Measurements from ENCODE around the gene STOX2. TPM values are rescaled to one million over a fixed set of nuclear protein-coding genes. Genes with fewer than 3 reads are reported as not detected.

STOX2 gene
- total RNA-seq, 1 donor from 2014 or later, result 11.6 TPM

- Mint-ChIP-seq H3K9me3 (peaks cover 5% of the 10 kb centered on the region), H3K4me3 (peak overlapping the region; percentile 92), H3K27ac (peak overlapping the region; percentile 10), H3K27me3 (ENCODE audit: insufficient read depth, low read depth) (peaks cover 9% of the 10 kb centered on the region), H3K36me3 (peaks cover 22% of the 10 kb centered on the region), H3K4me1 (peaks cover 10% of the 10 kb centered on the region)
- peaks cover 15% of the 10 kb centered on the region for H4K20me1 ChIP-seq (ENCODE audit: low read depth)
- TF ChIP-seq, protein P1, sequence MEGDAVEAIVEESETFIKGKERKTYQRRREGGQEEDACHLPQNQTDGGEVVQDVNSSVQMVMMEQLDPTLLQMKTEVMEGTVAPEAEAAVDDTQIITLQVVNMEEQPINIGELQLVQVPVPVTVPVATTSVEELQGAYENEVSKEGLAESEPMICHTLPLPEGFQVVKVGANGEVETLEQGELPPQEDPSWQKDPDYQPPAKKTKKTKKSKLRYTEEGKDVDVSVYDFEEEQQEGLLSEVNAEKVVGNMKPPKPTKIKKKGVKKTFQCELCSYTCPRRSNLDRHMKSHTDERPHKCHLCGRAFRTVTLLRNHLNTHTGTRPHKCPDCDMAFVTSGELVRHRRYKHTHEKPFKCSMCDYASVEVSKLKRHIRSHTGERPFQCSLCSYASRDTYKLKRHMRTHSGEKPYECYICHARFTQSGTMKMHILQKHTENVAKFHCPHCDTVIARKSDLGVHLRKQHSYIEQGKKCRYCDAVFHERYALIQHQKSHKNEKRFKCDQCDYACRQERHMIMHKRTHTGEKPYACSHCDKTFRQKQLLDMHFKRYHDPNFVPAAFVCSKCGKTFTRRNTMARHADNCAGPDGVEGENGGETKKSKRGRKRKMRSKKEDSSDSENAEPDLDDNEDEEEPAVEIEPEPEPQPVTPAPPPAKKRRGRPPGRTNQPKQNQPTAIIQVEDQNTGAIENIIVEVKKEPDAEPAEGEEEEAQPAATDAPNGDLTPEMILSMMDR (IDR thresholded peaks at IDR 0.05), result no peak
- no peak for TF ChIP-seq EZH2phosphoT487 (IDR thresholded peaks at IDR 0.05)
- no peak overlapping the region for H3K9ac ChIP-seq
- H3K9me3 ChIP-seq (ENCODE audit: low read depth), result no peaks in the 10 kb centered on the region
- peaks cover 32% of the 10 kb centered on the region for H3F3A ChIP-seq (ENCODE audit: low read depth)
- no peak for DNase-seq (ENCODE audit: low spot score)
- H3K36me3 ChIP-seq, result no peaks in the 10 kb centered on the region
- H3K79me2 ChIP-seq (ENCODE audit: low read depth), result peaks cover 74% of the 10 kb centered on the region
- H3K27ac ChIP-seq, result no peak overlapping the region
- H2AFZ ChIP-seq (replicated peaks), result no peak overlapping the region
- H3K4me3 ChIP-seq, result no peak overlapping the region
- H3K4me2 ChIP-seq, result peak overlapping the region; percentile 85
- peaks cover 44% of the 10 kb centered on the region for H3K27me3 ChIP-seq
- peaks cover 20% of the 10 kb centered on the region for H3K4me1 ChIP-seq
Observed at GRCh38 chr4:183909187-183909586, 4.1 kb downstream of the STOX2 start.

DNA sequence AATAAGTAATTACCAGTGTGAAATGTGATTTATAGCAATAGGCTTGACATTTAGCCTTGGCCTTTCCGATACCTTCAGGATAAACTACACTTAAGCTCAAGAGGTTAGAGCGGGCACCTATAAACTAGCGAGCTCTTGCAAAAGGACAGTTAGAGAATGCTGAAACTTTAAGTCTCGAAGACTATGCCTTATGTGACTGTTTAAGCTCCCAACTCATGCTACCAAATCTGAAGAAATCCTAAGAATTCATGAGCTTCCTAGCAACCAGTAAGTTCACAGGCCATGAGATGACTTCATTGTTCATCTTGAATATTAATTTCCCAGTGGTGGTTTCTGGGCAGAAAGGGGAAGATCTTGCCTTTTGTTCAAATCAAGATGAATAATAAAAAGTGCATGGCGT lies 4.7 kb downstream of the STOX2 start:
- Histone ChIP-seq H3K9ac (no peak overlapping the region), H3F3A (ENCODE audit: low read depth) (peaks cover 26% of the 10 kb centered on the region), H3K27ac (no peak overlapping the region), H3K36me3 (no peaks in the 10 kb centered on the region), H3K9me3 (ENCODE audit: low read depth) (no peaks in the 10 kb centered on the region), H3K27me3 (peaks cover 38% of the 10 kb centered on the region), H3K4me1 (peaks cover 20% of the 10 kb centered on the region), H3K4me2 (no peak overlapping the region), H2AFZ (replicated peaks) (no peak overlapping the region), H4K20me1 (ENCODE audit: low read depth) (peaks cover 15% of the 10 kb centered on the region), H3K4me3 (no peak overlapping the region), H3K79me2 (ENCODE audit: low read depth) (peaks cover 80% of the 10 kb centered on the region)
- Mint-ChIP-seq H3K36me3 (peaks cover 22% of the 10 kb centered on the region), H3K4me1 (peaks cover 7% of the 10 kb centered on the region), H3K9me3 (peaks cover 8% of the 10 kb centered on the region), H3K4me3 (peak overlapping the region; percentile 62), H3K27me3 (ENCODE audit: insufficient read depth, low read depth) (peaks cover 9% of the 10 kb centered on the region), H3K27ac (peak overlapping the region; percentile 89)
- no peak for DNase-seq (ENCODE audit: low spot score)
- TF ChIP-seq EZH2phosphoT487 (IDR thresholded peaks at IDR 0.05) (no peak), EZH2 (IDR thresholded peaks at IDR 0.05) (no peak)
- TF ChIP-seq, protein P1 (IDR thresholded peaks at IDR 0.05), result no peak

DNA sequence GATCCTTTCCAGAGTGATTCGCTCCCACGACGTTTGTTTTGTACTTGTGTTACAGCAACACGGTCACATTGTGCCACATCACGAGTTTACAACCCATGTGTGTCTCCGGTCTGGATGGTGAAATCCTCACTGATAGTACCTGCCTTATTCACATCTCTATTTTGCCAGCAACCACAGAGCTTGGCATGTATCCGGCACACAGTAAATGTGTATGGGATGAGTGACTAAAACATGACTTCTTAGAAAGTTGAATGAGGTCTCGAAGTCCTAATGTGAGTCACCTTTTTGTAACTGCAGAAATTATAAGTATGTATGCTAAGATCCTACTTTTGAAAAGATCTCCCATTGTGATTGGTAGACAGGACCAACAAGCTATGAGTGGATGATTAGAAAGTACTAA lies 7.5 kb downstream of the STOX2 start:
- no peaks in the 10 kb centered on the region for H3K9me3 ChIP-seq (ENCODE audit: low read depth)
- H3K4me1 ChIP-seq, result peaks cover 20% of the 10 kb centered on the region
- H3K36me3 ChIP-seq, result no peaks in the 10 kb centered on the region
- H3K4me3 Mint-ChIP-seq, result no peak overlapping the region
- no peak overlapping the region for H3K27ac ChIP-seq
- peaks cover 22% of the 10 kb centered on the region for H3K9me3 Mint-ChIP-seq
- no peak for DNase-seq (ENCODE audit: low spot score)
- no peak overlapping the region for H3K9ac ChIP-seq
- peaks cover 92% of the 10 kb centered on the region for H3K79me2 ChIP-seq (ENCODE audit: low read depth)
- H3K4me1 Mint-ChIP-seq, result peaks cover 2% of the 10 kb centered on the region
- H3K27ac Mint-ChIP-seq, result no peak overlapping the region
- H3F3A ChIP-seq (ENCODE audit: low read depth), result no peaks in the 10 kb centered on the region
- H3K4me2 ChIP-seq, result no peak overlapping the region
- TF ChIP-seq EZH2phosphoT487 (IDR thresholded peaks at IDR 0.05) (no peak), EZH2 (IDR thresholded peaks at IDR 0.05) (no peak)
- TF ChIP-seq, protein P1 (IDR thresholded peaks at IDR 0.05), result no peak
- H3K4me3 ChIP-seq, result no peak overlapping the region
- H3K27me3 ChIP-seq, result peaks cover 33% of the 10 kb centered on the region
- no peak overlapping the region for H2AFZ ChIP-seq (replicated peaks)
- H3K36me3 Mint-ChIP-seq, result peaks cover 43% of the 10 kb centered on the region
- peaks cover 36% of the 10 kb centered on the region for H4K20me1 ChIP-seq (ENCODE audit: low read depth)
- H3K27me3 Mint-ChIP-seq (ENCODE audit: insufficient read depth, low read depth), result peaks cover 6% of the 10 kb centered on the region

Measured in neural progenitor cell (in vitro differentiated cells).